AG20443 (cell line): Measurements from ENCODE around the gene TARS1.
A peak's percentile ranks its signal among the peaks of the same experiment; 100 is the strongest.

Experiments used
- DNase-seq: peaks from one replicate; pipeline ENCODE4 v3.0.0; 2012; ENCODE audit warnings: low spot score, mixed read lengths

Gene TARS1

GRCh38 chr5:33439905-33440481 lies 772 bp upstream of the TARS1 start:
- peak; percentile 21 for DNase-seq

GRCh38 chr5:33441241-33442177 lies 744 bp downstream of the TARS1 start:
- DNase-seq = peak; percentile 52

- DNase-seq = no peak
Measured at GRCh38 chr5:33444542-33444941, 3.8 kb downstream of the TARS1 start.

- no peak for DNase-seq
Measured at GRCh38 chr5:33445798-33446197, 5.0 kb downstream of the TARS1 start.

GRCh38 chr5:33448118-33448517 lies 7.4 kb downstream of the TARS1 start:
- DNase-seq = no peak

- peak; percentile 28 for DNase-seq
Measured at GRCh38 chr5:33457126-33457525, 16.4 kb downstream of the TARS1 start.

GRCh38 chr5:33457817-33458216 lies 17.1 kb downstream of the TARS1 start:
- DNase-seq = no peak

GRCh38 chr5:33460210-33460609 lies 19.4 kb downstream of the TARS1 start:
- DNase-seq = no peak

- no peak for DNase-seq
Measured at GRCh38 chr5:33462456-33462855, 21.7 kb downstream of the TARS1 start.

GRCh38 chr5:33465120-33465519 lies 24.4 kb downstream of the TARS1 start:
- DNase-seq = no peak

- no peak for DNase-seq
Measured at GRCh38 chr5:33468775-33469435, 28.1 kb downstream of the TARS1 start.

GRCh38 chr5:33470544-33470943 lies 29.8 kb downstream of the TARS1 start:
- peak; percentile 49 for DNase-seq

GRCh38 chr5:33472805-33473409 lies 32.1 kb downstream of the TARS1 start:
- DNase-seq = no peak

GRCh38 chr5:33474004-33474403 lies 33.2 kb downstream of the TARS1 start:
- DNase-seq = no peak

GRCh38 chr5:33474931-33475499 lies 34.2 kb downstream of the TARS1 start:
- no peak for DNase-seq

- DNase-seq = no peak
Measured at GRCh38 chr5:33475706-33476105, 34.9 kb downstream of the TARS1 start.

GRCh38 chr5:33476992-33477391 lies 36.2 kb downstream of the TARS1 start:
- DNase-seq = peak; percentile 18

- DNase-seq = no peak
Measured at GRCh38 chr5:33477816-33478215, 37.1 kb downstream of the TARS1 start.

GRCh38 chr5:33479311-33479710 lies 38.5 kb downstream of the TARS1 start:
- no peak for DNase-seq

GRCh38 chr5:33480876-33481275 lies 40.1 kb downstream of the TARS1 start:
- DNase-seq = no peak

- no peak for DNase-seq
Measured at GRCh38 chr5:33482335-33482734, 41.6 kb downstream of the TARS1 start.

- no peak for DNase-seq
Measured at GRCh38 chr5:33487236-33487635, 46.5 kb downstream of the TARS1 start.
